Esophagus muscularis mucosa (tissue), 3 donors: ENCODE results near the gene PIGM.

Experiments
- CTCF ChIP-seq, 3 experiments: fragments of 200-600 bp in 2 of 3; fragments of 450-650 bp in 1 of 3; sonication (generic) in 2 of 3; IDR thresholded peaks; one replicate each; pipeline ENCODE4 v1.5.1; 2017 to 2019; ENCODE audit warnings: antibody characterized with exemption in 3 of 3, mild to moderate bottlenecking in 2 of 3, moderate library complexity in 1 of 3
- POLR2A ChIP-seq: fragments of 450-650 bp; IDR thresholded peaks from one replicate; pipeline ENCODE4 v1.6.1; 2017; ENCODE audit warnings: antibody characterized with exemption, moderate library complexity, mild to moderate bottlenecking, low read depth
- POLR2AphosphoS5 ChIP-seq, 2 donors: sonication (generic); formaldehyde crosslinking; IDR thresholded peaks; one replicate each; pipeline ENCODE4 v1.6.1; 2017; ENCODE audit warnings: antibody characterized with exemption in 2 of 2

GRCh38 chr1:160004001-160004400, 27.8 kb downstream of the PIGM start:
- TF ChIP-seq CTCF (IDR thresholded peaks at IDR 0.05) (no peak), POLR2AphosphoS5 (IDR thresholded peaks at IDR 0.05) (no peak), POLR2A (no peak)
